ENCODE measurements around the gene TRIP6.
"Not testable (repeated sequence)": the region's sequence is repeated elsewhere in the genome, so short reads cannot be mapped to it uniquely, and the experiment has no call there.

The TRIP6 gene

DNA sequence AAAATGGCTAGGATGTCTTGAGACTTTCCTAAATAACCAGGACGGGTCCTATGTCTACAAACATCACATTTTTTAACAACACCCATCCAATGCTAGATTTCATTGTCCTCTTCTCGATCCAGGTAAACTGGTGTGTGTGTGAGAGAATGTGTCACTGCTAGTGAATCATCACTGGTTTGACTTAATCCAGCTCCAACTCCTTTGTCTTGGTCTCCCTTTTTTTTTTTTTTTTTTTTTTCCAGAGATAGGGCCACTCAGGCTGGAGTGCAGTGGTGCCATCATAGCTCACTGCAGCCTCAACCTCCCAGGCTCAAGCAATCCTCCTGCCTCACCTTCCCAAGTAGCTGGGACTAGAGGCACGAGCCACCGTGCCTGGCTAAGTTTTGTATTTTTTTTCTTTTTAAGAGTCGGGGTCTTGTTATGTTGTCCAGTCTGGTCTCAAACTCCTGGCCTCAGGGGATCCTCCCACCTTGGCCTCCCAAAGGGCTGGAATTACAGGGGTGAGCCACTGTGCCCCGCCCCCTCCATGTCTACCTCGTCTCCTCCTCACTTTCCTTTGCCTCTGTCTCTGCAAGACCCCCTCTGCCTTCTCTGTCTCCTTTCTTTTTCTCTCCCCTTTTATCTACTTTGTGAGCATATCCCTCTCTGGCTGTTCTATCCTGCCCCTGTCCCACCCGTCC lies 24.5 kb downstream of the TRIP6 start:
- no peak for DNase-seq

DNA sequence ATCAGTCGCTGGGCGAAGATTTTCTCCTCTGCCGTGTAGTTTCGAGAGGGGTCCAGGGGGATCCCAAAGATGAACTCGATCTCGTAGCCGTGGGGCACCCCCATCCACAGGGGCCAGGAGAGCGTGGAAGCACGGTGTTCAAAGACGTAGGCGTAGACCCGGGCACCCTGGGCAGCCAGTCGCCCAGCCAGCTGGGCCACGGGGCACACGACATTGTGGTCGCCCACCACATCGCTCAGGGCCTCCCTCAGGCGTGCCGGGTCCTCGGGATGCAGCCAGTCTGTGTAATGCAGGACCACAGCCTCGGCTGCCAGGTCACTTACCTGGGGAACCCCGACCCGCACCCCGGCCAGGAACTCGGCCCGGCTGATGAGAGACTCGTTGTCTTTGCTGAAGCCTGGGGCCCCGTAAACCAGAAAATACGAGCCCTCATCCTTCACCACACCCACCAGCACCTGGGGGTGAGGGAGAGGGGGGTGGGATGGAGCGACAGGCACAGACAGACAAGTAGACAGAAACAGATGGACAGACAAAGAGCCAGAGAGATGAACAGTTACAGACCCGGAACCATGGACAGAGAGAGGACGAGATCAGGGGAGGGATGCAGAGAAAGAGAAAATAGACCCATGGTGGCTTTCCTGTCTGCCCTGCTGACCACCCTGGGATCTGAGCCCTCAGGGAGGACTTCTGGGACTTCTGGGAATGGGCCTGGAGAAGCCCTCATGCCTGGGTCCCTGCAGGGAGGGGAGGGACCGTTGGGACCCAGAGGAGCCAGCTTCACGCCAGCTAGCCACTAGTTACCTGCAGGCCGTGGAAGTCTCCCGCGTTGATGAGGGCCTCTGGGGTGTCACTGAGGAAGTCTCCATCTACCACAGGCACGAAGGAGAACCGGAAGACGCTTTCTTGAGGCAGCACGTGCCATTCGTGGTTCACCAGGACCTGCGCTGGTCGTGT lies 25.5 kb downstream of the TRIP6 start:
- no peak for DNase-seq

DNA sequence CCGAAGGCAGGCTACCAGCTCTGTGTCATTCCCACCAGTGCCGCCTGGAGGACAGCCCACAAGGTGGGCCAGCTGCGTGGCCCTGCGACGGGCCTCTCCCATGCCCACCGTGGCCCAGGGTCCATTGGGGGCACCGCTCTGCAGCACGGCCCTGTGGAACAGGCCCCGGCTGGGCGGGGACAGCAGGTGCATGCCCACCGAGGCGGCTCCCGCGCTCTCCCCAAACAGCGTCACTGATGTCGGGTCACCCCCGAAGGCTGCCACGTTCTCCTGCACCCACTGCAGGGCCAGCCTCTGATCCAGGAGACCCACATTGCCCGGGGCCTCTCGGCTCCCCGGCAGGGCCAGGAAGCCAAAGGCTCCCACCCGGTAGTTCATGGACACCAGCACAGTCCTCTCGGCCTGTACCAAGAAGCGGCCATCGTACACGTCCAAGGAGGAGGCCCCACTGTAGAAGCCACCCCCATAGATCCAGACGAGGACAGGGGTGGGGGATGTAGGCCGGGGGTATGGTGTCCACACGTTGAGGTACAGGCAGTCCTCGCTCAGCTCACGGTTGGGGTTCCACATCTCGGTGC lies 26.2 kb downstream of the TRIP6 start:
- DNase-seq = no peak

DNA sequence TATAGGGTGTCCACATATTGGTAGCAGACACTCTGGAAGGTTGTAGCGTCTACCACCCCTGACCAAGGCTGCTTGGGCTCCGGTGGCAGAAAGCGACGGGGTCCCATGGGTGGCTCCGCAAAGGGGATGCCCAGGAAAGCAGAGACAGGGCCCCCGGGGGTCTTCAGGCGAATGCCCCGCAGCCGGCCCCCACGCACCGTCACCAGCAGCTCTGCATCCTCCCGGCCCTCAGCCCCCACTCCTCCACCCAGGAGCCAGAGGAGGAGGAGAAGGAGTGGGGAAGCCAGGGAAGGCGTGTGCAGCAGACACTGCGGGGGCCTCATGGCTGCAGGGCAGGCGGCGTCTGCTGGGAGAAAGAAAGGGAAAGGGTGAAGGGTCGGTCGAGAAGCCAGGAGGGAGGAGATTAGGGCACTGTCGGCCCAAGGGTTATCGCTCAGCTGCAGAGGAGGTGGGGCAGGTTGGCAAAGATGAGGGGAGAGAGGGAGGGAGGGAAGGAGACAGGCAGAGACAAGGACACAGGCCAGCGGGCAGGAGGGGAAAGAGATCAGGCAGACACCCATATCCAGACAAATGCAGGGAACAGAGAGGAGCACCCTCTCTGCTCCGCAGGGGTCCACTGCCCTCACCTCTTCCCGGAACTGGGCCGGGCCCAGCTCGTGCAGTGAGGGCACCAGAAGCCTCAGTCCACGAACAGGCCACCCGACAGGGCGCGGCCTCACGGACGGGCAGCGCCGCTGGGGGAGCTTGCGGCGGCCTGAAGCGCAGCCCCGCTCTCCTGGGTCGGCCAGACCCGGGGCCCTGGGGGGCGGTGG lies 26.9 kb downstream of the TRIP6 start:
- DNase-seq = no peak

DNA sequence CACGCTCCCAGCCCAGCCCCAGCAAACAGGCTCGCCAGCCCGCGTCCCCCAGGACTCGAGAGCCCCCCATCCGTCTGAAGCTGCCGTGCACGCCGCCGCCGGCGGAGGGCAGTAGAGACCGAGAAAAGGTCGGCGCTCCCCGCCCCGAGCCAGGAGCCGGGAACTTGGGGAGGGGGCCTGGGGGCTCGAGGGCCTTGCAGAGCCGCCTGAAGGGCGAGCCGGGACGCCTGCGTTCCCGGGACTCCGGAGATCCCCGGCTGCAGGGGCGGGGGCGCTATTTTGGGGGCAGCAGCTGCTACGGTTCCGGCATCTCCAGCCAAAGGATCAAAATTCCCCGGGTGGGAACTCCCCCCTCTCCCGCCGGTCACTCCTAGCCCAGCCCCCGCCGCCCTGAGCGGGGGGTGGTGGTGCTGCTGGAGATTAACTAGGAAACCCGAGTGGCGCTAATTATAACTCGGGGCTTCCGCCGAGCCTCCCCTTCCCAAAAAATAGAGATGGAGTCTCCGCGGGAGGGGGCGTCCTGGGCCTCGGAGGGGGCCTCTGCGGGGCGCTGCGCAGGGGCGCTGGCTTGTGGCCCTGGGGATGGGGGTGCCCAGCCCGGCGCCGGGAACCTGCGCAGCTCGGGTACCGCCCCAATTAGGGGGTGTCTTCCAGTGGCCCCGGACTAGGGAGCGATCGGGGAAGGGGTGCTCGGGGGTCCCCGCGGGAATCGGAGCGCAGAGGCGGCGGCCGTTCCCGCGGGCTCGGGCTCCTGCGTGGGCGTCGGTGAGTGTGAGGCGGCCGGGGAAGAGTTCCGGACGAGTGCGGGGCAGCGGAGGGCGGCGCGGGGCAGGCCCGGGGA lies 27.9 kb downstream of the TRIP6 start:
- DNase-seq = peak; percentile 68

DNA sequence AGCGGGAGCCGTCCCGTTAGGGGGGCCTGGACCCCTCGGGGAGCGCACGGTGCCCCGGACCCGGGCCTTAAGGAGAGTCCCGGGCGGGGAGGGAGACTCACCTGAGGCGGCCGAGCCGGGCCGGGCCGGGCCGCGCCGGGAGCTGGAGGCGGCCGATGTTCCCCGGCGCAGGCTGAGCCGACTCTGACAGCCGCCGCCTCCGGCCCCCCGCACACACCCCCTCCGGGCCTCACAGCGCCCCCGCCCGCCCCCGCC lies 28.4 kb downstream of the TRIP6 start, which contains the start of gene ACHE:
ACHE (minus strand) TSS at position 188 of the 255 bp plus-strand sequence. CDS start 1,656 bp downstream, outside the sequence.
- no peak for DNase-seq

DNA sequence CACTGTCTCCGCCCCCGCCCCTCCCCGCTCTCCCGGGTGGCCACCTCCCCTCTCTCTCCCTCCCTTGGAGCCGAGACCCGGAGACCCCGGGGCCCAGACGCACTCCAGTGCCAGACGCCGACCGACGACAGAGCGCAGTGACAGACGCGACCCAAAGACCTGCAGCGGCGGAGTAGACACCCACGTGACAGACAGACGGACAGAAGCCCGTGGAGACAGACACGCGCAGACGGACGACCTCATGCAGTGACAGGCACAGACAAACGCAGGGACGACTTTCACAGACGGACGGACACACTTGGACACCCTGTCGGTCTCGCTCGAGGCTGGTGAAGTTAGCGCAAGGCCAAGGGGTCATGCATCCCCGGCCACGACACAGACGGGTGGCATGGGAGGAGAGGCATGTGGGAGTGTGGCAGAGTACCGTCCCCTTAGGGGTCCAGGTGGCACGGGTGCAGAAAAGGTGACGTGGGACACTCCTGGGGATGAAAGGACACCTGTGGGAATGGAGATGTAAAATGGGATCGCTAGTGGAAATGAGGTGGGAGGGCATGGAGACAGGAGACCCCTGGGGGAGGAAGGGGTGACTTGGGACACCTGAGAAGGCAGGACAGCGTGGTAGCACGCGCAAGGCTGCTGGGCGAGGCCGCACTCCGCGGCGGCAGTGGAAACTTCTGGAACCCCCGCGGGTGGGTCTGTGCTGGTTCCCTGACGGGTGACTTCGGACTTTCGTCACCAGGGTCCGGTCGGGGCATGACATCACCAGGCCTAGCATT lies 29.0 kb downstream of the TRIP6 start:
- peak; percentile 52 for DNase-seq

DNA sequence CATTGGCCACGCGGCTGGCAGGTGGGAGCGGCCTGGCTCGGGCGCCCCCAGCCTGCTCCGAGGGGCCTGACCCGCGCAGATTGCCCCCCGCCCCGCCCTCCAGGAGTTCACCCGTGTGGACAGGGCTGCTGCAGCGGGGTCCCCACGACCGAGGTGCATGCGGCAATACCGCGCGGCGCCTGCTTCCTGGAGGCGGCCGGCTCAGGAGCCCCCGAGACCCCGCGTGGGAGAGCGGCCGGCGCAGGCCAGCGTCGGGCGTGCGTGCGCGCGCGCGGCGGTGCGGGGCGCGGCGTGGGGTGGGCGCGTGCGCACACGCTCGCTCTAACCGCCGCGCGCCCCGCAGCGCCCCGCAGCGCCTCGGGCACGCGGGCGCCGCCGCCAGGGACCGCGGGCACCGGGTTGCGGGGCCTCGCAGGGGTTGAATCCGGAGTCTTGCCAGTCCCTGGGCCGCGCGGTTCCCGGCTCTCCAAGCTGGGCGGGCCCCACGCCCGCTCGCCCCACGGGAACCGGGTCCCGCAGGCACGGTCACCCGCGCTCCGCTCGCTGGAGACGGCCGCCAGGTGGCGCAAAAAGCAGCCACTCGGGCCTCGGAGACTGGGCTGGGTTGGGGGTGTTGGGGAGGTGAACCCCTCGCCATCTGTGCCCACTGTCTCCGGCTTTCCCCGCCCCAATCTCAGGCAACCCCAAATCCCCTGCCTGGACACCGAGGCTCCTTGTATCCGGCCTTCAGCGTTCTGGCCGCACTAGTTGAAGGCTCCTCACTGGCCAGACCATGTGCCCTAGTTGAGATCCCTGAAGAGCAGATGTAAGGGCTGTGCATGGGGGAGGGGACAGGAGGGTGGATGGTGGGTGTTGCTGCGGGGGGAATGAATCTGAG lies 29.8 kb downstream of the TRIP6 start:
- DNase-seq = peak; percentile 74

DNA sequence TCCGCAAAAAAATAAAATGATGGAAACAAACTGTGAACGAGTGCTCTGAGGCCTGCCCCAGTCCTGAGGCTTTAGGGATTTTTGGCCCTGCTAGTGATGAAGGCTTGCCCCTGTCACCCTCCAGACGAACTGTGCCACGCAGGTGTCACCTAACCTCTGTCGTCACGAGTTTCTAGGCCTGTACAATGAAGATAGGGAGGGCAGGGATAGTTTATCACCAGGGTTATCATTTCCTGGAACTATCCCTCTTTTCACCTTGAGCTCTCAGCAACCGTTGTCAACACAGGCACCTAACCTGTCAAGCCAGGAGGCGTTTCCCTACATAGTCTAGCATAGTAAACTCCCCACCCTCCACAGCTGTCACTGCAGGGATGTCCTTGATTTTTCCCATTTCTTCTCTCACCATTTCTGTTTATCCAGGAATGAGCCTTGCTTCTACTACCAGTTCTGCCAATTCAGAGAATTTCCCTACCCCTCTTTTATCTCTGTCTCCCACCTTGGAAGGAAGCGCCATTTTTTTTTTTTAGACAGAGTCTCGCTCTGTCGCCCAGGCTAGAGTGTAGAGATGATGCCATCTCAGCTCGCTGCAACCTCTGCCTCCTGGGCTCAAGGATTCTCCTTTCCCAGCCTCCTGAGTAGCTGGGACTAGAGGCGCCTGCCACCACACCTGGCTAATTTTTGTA lies 30.7 kb downstream of the TRIP6 start:
- DNase-seq = no peak

DNA sequence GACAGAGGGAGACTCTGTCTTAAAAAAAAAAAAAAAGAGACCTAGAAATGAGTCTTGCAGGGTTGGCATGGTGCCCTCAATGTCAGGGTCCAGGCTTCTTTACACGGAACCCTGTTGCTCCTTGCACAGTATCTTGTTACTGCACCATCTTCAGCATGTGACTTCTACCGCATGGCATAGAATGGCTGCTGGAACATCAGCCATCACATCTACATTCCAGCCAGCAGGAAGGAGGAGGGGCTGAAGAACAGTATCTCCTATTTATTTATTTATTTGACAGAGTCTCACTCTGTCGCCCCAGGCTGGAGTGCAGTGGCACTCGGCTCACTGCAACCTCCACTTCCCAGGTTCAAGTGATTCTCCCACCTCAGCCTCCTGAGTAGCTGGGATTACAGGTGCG lies 32.2 kb downstream of the TRIP6 start:
- no peak for DNase-seq

DNA sequence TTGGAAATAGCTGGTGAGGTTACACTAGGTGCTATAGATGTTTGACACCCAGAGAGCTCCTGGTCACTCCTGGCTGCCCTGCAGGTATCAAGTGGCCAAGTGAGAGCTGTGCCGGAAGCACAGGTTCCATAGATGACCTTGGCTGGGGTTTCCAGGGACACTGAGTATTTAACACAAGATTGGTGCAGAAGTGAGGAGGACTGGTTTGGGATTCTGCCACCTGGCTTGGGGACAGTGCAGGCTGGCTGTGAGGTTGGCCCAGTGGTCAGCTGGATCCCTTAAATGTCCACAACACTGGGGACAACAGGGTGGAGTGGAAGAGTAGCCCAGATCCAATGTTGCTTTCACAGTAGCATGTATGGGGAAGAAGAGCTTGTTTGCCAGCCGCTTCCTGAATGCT lies 33.8 kb downstream of the TRIP6 start:
- DNase-seq = no peak

DNA sequence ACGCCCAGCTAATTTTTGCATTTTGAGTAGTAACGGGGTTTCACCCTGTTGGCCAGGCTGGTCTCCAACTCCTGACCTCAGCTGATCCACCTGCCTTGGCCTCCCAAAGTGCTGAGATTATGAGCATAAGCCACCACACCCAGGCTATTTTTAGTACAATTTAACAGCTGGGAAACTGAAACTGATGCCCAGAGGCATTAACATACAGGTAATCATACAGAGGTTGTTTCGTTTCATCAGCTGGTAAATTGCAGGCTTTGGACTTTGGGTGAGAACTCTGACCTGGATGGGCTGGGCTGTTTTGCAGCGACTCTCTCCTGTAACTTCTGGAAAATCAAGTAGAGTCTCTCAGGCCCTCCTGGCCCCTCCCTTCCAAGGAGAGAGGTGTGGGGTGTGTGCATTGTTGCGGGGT lies 34.7 kb downstream of the TRIP6 start:
- no peak for DNase-seq

DNA sequence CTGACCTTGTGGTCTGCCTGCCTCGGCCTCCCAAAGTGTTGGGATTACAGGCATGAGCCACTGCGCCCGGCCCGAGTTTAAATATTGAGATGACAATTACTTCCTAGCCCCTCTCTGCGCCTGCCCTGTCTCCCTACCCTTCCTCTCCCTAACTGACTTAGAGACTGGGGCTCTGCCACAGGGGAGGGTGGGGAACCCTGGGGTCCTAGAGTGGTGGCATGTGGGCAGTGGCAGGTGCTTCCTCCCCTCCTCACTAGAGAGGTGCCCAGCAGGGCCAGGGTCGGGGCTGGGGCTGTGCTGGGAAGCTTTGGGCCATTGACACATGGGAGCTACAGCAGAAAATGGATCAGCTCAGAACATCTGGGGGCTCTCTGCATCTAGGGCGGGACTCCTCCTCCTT lies 35.5 kb downstream of the TRIP6 start:
- no peak for DNase-seq

DNA sequence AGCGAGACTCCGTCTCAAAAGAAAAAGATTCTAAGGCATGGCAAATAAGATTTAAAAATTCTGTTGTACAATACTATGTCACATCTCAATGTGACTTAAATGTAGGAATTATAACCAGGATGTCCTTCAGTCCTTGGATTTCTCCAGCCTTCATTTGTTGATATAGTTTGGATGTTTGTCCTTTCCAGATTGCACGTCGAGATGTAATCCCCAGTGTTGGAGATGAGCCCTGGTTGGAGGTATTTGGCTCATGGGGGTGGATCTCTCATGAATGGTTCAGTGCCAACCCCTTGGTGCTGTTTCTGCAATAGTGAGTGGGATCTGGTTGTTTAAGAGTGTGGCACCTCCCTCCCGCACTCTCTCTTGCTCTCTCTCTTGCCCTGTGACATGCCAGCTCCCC lies 41.3 kb downstream of the TRIP6 start:
- no peak for DNase-seq

DNA sequence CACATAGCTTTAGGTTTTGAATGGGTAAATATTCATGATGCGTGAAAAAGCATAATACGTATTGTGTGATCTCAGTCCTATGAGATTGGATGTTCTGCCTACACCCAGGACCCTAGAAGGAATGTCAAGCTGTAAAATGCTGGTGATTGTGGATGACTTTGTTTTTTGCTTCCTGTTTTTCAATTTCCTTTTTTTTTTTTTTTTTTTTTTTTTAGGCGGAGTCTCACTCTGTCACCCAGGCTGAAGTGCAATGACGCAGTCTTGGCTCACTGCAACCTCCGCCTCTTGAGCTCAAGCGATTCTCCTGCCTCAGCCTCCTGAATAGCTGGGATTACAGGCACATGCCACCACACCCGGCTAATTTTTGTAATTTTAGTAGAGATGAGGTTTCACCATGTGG lies 43.3 kb downstream of the TRIP6 start:
- not testable (repeated sequence) for DNase-seq

DNA sequence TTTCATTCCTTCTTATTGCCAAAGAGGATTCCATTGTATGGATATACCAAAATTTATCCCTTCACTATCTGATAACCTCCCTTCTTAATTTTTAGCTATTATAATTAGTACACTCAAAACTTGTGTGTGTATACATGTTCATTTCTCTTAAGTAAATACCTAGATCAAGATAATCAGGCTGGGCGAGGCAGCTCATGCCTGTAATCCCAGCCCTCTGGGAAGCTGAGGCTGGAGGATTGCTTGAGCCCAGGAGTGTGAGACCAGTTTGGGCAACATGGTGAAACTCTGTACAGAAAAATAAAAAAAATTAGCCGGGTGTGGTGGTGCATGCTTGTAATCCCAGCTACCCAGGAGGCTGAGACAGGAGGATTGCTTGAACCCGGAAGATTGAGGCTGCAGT lies 44.3 kb downstream of the TRIP6 start:
- DNase-seq = no peak

DNA sequence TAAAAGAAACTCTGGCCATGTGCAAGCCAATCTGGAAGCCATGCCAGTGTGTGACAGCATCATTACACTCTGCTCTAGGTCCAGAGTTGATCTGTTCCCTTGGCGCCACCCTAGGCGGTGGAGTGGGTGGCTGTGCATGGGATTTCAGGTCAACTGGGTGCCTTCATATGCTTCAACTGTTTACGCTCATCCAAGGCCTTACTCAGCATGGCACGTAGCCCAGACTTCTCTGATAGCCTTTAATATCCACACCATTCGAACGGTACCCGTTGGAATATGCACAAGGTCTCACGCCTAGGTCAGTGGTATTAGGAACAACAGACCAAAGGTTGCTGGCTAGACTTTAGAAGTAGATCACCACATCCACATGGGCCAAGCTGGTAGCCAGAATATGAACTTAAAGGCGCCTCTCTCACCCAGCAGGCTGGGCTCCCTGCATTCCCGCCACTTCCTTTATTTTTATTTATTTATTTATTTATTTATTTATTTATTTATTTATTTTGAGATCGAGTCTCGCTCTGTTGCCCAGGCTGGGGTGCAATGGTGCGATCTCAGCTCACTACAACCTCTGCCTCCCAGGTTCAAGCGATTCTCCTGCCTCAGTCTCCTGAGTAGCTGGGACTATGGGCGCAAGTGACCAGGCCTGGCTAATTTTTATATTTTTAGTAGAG lies 47.2 kb downstream of the TRIP6 start:
- no peak for DNase-seq

DNA sequence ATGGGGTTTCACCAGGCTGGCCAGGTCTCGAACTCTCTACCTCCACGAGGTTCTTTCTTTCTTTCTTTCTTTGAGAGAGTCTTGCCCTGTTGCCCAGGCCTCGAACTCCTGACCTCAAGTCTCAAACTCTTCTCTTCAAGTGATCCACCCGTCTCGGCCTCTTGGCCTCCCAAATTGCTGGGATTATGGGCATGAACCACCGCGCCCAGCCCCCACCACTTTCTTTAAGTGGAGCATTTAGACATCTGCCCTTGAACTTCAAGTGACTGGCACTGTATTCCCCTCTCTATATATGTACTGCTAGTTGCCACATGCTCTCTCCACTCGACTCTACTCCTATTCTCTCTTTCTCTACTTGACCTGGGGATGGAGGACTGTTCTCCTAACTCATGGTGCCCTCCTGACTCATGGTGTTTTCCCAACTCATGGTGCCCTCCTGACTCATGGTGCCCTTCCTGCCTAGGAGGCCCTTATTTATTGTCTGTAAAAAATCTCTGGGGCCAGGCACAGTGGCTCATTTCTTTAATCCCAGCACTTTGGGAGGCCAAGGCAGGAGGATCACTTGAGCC lies 47.8 kb downstream of the TRIP6 start:
- DNase-seq = no peak

DNA sequence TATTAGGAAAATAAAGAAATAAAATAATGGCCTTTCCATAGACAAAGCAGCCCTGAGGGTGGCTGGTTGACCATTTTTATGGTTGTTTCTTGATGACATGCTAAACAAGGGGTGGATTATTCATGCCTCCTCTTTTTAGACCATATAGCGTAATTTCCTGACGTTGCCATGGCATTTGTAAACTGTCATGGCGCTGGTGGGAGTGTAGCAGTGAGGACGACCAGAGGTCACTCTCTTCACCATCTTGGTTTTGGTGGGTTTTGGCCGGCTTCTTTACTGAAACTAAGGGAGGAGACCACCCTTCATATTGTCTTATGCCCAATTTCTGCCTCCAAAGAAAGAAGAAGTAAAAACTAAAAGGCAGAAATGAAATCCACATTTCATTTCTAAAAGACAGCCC lies 52.1 kb downstream of the TRIP6 start:
- not testable (repeated sequence) for DNase-seq

Measured in activated CD4-positive, alpha-beta T cell treated with anti-CD3 and anti-CD28 coated beads for 48 hours (primary cell).